WI38 (cell line): ENCODE measurements around the gene PPP2R5C.

Source experiments
- H3K4me3 ChIP-seq: 2 replicates; pipeline ENCODE4 v1.5.1; 2011; ENCODE audit warnings: low read depth, mild to moderate bottlenecking, control low read depth, low read length
- CTCF ChIP-seq: IDR thresholded peaks from 2 replicates; pipeline ENCODE4 v1.5.1; 2012; ENCODE audit warnings: low read depth, mild to moderate bottlenecking, control low read depth, low read length

The PPP2R5C gene

GRCh38 chr14:101834800-101835547 lies 73.5 kb downstream of the PPP2R5C start:
- TF ChIP-seq CTCF = no peak
- H3K4me3 ChIP-seq = no peak overlapping the region

- TF ChIP-seq CTCF = no peak
Observed at GRCh38 chr14:101835566-101835965, 74.1 kb downstream of the PPP2R5C start.

GRCh38 chr14:101836135-101836534 lies 74.6 kb downstream of the PPP2R5C start:
- no peak for TF ChIP-seq CTCF
- H3K4me3 ChIP-seq = no peak overlapping the region

More at GRCh38 chr14:101835566-101835965, 74.1 kb downstream of the PPP2R5C start:
- H3K4me3 ChIP-seq = no peak overlapping the region

- no peak overlapping the region for H3K4me3 ChIP-seq
- no peak for TF ChIP-seq CTCF
Observed at GRCh38 chr14:101838476-101838875, 77.0 kb downstream of the PPP2R5C start.

GRCh38 chr14:101839236-101839635 lies 77.7 kb downstream of the PPP2R5C start:
- TF ChIP-seq CTCF = no peak
- H3K4me3 ChIP-seq = no peak overlapping the region

- TF ChIP-seq CTCF = no peak
- H3K4me3 ChIP-seq = no peak overlapping the region
Observed at GRCh38 chr14:101839661-101840060, 78.2 kb downstream of the PPP2R5C start.

GRCh38 chr14:101840649-101841369 lies 79.3 kb downstream of the PPP2R5C start:
- no peak for TF ChIP-seq CTCF
- no peak overlapping the region for H3K4me3 ChIP-seq
